KMS-11 (cell line): ENCODE measurements around the gene HYAL1.

Experiments
- H2AFZ ChIP-seq: fragments of 200-600 bp; sonication (generic); 2 replicates; pipeline ENCODE4 v1.6.1; 2016; ENCODE audit warnings: antibody characterized with exemption, mixed run types, low read depth
- H3K27ac ChIP-seq: fragments of 200-600 bp; sonication (generic); 2 replicates; pipeline ENCODE4 v1.6.1; 2016; ENCODE audit warnings: mild to moderate bottlenecking, mixed run types
- H3K27me3 ChIP-seq: fragments of 200-600 bp; sonication (generic); 2 replicates; pipeline ENCODE4 v1.6.1; 2017; ENCODE audit warnings: mild to moderate bottlenecking, low read depth, mixed run types, moderate library complexity; ENCODE audit not compliant: insufficient read depth
- H3K36me3 ChIP-seq: fragments of 200-600 bp; sonication (generic); 2 replicates; pipeline ENCODE4 v1.6.1; 2017; ENCODE audit warnings: mild to moderate bottlenecking, mixed run types; ENCODE audit not compliant: insufficient read depth
- H3K4me1 ChIP-seq: fragments of 200-600 bp; sonication (generic); 2 replicates; pipeline ENCODE4 v1.6.1; 2016; ENCODE audit warnings: mild to moderate bottlenecking, low read depth, mixed run types; ENCODE audit not compliant: poor library complexity, severe bottlenecking
- H3K4me2 ChIP-seq: fragments of 200-600 bp; sonication (generic); 2 replicates; pipeline ENCODE4 v1.7.0; 2016; ENCODE audit warnings: mild to moderate bottlenecking, mixed run types
- H3K4me3 ChIP-seq: fragments of 200-600 bp; sonication (generic); IDR thresholded peaks from 2 replicates; pipeline ENCODE4 v1.6.1; 2017; ENCODE audit warnings: low read depth, low read length, mixed read lengths; ENCODE audit not compliant: insufficient read depth
- H3K79me2 ChIP-seq: fragments of 200-600 bp; sonication (generic); 2 replicates; pipeline ENCODE4 v1.6.1; 2016; ENCODE audit warnings: low read depth, mixed run types; ENCODE audit not compliant: insufficient read depth
- H3K9ac ChIP-seq: fragments of 200-600 bp; sonication (generic); 2 replicates; pipeline ENCODE4 v1.6.1; 2016; ENCODE audit warnings: mild to moderate bottlenecking, mixed run types
- H4K20me1 ChIP-seq: fragments of 200-600 bp; sonication (generic); 2 replicates; pipeline ENCODE4 v1.6.1; 2016; ENCODE audit warnings: mild to moderate bottlenecking, mixed run types; ENCODE audit not compliant: insufficient read depth
- TF ChIP-seq, protein P1 (sequence below): fragments of 200-600 bp; sonication (generic); conservative IDR thresholded peaks from 2 replicates; pipeline ENCODE4 v1.6.1; 2017; ENCODE audit warnings: low read depth, mild to moderate bottlenecking, antibody characterized with exemption, low read length, moderate library complexity, mixed read lengths

The HYAL1 gene

GRCh38 chr3:50293079-50293801 is 10.1 kb downstream of the HYAL1 start:
- H4K20me1 ChIP-seq = no peaks in the 10 kb centered on the region
- peak overlapping the region; percentile 79 for H3K4me2 ChIP-seq
- H3K79me2 ChIP-seq = peaks cover 17% of the 10 kb centered on the region
- peak overlapping the region; percentile 39 for H3K27ac ChIP-seq
- peaks cover 10% of the 10 kb centered on the region for H3K4me1 ChIP-seq
- TF ChIP-seq, protein P1, sequence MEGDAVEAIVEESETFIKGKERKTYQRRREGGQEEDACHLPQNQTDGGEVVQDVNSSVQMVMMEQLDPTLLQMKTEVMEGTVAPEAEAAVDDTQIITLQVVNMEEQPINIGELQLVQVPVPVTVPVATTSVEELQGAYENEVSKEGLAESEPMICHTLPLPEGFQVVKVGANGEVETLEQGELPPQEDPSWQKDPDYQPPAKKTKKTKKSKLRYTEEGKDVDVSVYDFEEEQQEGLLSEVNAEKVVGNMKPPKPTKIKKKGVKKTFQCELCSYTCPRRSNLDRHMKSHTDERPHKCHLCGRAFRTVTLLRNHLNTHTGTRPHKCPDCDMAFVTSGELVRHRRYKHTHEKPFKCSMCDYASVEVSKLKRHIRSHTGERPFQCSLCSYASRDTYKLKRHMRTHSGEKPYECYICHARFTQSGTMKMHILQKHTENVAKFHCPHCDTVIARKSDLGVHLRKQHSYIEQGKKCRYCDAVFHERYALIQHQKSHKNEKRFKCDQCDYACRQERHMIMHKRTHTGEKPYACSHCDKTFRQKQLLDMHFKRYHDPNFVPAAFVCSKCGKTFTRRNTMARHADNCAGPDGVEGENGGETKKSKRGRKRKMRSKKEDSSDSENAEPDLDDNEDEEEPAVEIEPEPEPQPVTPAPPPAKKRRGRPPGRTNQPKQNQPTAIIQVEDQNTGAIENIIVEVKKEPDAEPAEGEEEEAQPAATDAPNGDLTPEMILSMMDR = no peak
- no peaks in the 10 kb centered on the region for H3K27me3 ChIP-seq
- H3K4me3 ChIP-seq = peak overlapping the region; percentile 26
- H3K36me3 ChIP-seq = no peaks in the 10 kb centered on the region
- H3K9ac ChIP-seq = peak overlapping the region; percentile 96
- peak overlapping the region; percentile 61; the same call in 1 of the 2 replicates for H2AFZ ChIP-seq

DNA sequence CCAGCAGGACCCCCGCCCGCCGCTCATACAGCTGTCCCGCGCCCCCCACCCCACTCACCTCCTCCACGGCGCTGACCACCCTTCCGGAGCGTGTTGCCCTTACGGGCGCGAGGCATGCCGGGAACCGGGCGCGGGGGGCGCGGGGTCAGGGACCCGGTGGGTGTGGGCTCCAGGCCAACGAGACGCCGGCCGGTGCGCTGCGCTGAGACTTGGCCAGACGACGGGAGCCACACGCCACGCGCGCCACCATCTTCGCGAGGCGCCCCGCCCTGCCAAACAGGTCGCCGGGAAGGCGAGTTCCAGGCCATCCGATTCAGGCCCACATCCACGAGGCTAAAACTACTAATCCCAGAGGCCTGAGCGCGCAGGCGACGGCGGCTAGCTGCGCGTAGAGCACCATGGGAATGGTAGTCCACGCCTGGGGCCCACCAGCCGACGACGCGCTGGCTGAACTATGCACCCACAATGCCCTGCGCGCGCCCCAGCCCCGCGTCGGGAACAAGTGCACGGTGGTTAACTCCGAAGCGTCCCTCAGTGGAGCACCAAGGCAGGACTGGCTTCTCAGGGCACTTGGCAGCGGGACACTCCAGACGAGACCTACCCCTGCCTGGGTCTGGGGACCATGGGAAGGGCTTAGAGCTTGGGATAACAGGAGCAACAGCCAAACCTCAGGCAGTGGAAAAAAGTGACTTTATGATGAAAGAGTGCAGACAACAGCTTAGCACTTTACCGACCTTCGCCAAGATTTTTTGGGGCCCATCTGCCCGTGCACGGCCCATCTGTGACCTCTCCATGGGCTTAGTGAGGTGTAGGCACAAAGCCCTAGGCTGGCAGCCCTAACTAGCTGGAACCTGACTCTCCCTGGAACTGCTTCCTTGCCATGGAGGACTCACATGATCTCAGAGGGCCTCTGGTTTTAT is 11.0 kb downstream of the HYAL1 start, which contains the start of gene IFRD2:
TSS of gene IFRD2 (minus strand) at position 271 of the 920 bp plus-strand sequence. CDS start at position 116, 155 bp downstream.
- Histone ChIP-seq H3K79me2 (peaks cover 17% of the 10 kb centered on the region), H4K20me1 (no peaks in the 10 kb centered on the region), H3K27ac (peak within 1 kb of the TSS; percentile 74), H3K4me1 (peaks cover 7% of the 10 kb centered on the region), H3K27me3 (no peaks in the 10 kb centered on the region), H2AFZ (peak within 1 kb of the TSS; percentile 61; the same call in 1 of the 2 replicates), H3K36me3 (no peaks in the 10 kb centered on the region), H3K9ac (peak within 1 kb of the TSS; percentile 96), H3K4me3 (peak within 1 kb of the TSS; percentile 26), H3K4me2 (peak within 1 kb of the TSS; percentile 84)
- TF ChIP-seq, protein P1 = no peak

GRCh38 chr3:50290161-50290641 is 13.2 kb downstream of the HYAL1 start:
- TF ChIP-seq, protein P1 = no peak
- Histone ChIP-seq H3K27me3 (no peaks in the 10 kb centered on the region), H3K4me2 (no peak overlapping the region), H3K4me3 (no peak overlapping the region), H3K79me2 (peaks cover 17% of the 10 kb centered on the region), H3K36me3 (no peaks in the 10 kb centered on the region), H3K27ac (no peak overlapping the region), H4K20me1 (no peaks in the 10 kb centered on the region), H3K4me1 (peaks cover 7% of the 10 kb centered on the region), H3K9ac (no peak overlapping the region), H2AFZ (no peak overlapping the region)

- Histone ChIP-seq H3K4me2 (no peak overlapping the region), H3K36me3 (no peaks in the 10 kb centered on the region), H3K9ac (no peak overlapping the region), H2AFZ (no peak overlapping the region), H4K20me1 (no peaks in the 10 kb centered on the region), H3K27me3 (no peaks in the 10 kb centered on the region), H3K79me2 (peaks cover 17% of the 10 kb centered on the region), H3K27ac (no peak overlapping the region), H3K4me1 (peaks cover 7% of the 10 kb centered on the region), H3K4me3 (no peak overlapping the region)
- TF ChIP-seq, protein P1 = no peak
These were observed 14.2 kb downstream of the HYAL1 start for GRCh38 chr3:50289130-50289529.
